ENCODE results near the gene SEC16A. TPM values are rescaled to one million over a fixed set of nuclear protein-coding genes. Genes with fewer than 3 reads are reported as not detected.

The SEC16A gene
- total RNA-seq, 1 donor from 2014 or later = 85.0 TPM

DNA sequence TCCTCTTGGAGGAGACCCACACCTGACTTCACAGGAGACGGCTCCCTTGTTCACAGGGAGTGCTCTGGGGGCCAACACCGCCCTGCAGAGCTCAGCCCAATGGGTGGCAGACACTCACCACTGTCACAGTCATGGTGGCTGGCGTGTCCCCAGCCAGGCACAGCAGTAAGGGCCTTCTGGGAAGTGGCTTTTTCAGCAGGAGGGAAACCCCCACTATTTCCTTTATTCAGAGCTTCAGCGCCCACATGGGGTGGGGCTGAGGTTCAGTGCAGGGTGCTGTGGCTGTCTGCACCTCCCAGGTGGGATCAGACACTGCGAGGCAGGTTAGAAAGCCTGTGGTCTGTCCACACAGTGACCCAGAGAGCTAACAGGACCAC, 79.3 kb downstream of the SEC16A start:
- no peak overlapping the region for H3K27ac Mint-ChIP-seq (ENCODE audit: unreplicated experiment)
- DNase-seq (ENCODE audit: extremely low spot score, unreplicated experiment) = no peak
- TF ChIP-seq, protein P1, sequence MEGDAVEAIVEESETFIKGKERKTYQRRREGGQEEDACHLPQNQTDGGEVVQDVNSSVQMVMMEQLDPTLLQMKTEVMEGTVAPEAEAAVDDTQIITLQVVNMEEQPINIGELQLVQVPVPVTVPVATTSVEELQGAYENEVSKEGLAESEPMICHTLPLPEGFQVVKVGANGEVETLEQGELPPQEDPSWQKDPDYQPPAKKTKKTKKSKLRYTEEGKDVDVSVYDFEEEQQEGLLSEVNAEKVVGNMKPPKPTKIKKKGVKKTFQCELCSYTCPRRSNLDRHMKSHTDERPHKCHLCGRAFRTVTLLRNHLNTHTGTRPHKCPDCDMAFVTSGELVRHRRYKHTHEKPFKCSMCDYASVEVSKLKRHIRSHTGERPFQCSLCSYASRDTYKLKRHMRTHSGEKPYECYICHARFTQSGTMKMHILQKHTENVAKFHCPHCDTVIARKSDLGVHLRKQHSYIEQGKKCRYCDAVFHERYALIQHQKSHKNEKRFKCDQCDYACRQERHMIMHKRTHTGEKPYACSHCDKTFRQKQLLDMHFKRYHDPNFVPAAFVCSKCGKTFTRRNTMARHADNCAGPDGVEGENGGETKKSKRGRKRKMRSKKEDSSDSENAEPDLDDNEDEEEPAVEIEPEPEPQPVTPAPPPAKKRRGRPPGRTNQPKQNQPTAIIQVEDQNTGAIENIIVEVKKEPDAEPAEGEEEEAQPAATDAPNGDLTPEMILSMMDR (IDR thresholded peaks at IDR 0.05) = no peak
- peaks cover 11% of the 10 kb centered on the region for H3K4me1 Mint-ChIP-seq (ENCODE audit: unreplicated experiment)
- H3K9me3 Mint-ChIP-seq (ENCODE audit: unreplicated experiment) = no peaks in the 10 kb centered on the region
- H3K36me3 Mint-ChIP-seq (ENCODE audit: unreplicated experiment) = peaks cover 29% of the 10 kb centered on the region
- no peaks in the 10 kb centered on the region for H3K27me3 Mint-ChIP-seq (ENCODE audit: unreplicated experiment)
- H3K4me3 Mint-ChIP-seq (ENCODE audit: unreplicated experiment) = no peak overlapping the region

DNA sequence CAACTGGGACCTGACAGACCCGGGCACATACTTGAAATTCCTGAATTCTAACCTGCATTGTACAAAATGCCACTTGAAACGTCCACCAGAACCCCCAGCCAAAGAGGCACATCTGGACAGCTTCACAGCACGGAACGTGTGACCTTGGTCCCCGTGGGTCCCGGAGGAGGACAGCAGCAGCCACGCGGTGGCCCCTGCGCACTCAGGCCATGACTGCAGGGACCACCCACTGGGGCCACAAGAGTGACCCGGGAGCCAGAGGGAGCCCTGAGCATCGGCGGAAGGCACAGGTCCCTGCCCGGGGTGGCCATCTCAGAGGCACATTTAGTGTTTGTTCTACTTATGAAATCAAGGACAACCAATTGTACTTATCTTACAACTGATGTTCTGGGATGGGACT, 80.8 kb downstream of the SEC16A start:
- Mint-ChIP-seq H3K4me1 (ENCODE audit: unreplicated experiment) (peaks cover 14% of the 10 kb centered on the region), H3K36me3 (ENCODE audit: unreplicated experiment) (peaks cover 25% of the 10 kb centered on the region), H3K27ac (ENCODE audit: unreplicated experiment) (no peak overlapping the region), H3K27me3 (ENCODE audit: unreplicated experiment) (no peaks in the 10 kb centered on the region), H3K9me3 (ENCODE audit: unreplicated experiment) (no peaks in the 10 kb centered on the region), H3K4me3 (ENCODE audit: unreplicated experiment) (no peak overlapping the region)
- TF ChIP-seq, protein P1 (IDR thresholded peaks at IDR 0.05) = no peak
- DNase-seq (ENCODE audit: extremely low spot score, unreplicated experiment) = no peak

DNA sequence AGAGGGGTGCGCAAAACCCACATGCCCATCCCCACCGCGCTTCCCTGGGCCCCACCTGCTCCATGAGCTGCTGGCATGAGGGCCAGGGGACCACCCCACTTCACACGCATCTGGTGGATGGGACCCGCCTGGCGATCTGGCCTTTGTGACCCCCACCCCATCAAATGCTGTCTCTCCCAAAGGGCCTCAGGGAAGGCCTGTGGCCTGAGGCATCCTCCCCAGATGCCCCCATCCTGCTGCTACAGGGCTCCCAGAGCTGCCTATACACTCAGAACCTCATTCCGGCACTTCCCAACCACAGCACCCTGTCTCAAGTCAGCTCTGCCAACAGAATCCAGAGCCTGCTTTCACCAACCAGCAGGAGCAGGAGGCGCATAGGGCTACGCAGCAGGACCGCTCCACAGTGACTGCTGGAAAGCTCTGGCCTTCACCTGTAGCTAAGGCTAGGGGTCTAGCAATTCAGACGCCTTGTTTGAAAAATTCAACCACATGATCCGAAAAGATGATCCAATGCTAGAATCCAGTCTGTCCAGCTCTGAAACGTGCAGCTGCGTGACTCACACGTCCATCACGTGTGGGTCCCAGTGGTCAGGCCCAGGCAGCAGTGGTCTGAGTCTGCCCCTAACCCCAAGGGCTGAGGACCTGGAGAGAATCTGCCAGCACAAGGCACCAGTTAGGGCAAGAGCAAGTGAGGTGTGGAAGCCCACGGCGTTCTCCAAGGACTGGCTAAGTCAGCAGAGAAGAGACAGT, 81.5 kb downstream of the SEC16A start:
- DNase-seq (ENCODE audit: extremely low spot score, unreplicated experiment) = no peak
- H3K27me3 Mint-ChIP-seq (ENCODE audit: unreplicated experiment) = no peaks in the 10 kb centered on the region
- H3K9me3 Mint-ChIP-seq (ENCODE audit: unreplicated experiment) = no peaks in the 10 kb centered on the region
- TF ChIP-seq, protein P1 (IDR thresholded peaks at IDR 0.05) = no peak
- peaks cover 14% of the 10 kb centered on the region for H3K4me1 Mint-ChIP-seq (ENCODE audit: unreplicated experiment)
- no peak overlapping the region for H3K27ac Mint-ChIP-seq (ENCODE audit: unreplicated experiment)
- no peak overlapping the region for H3K4me3 Mint-ChIP-seq (ENCODE audit: unreplicated experiment)
- H3K36me3 Mint-ChIP-seq (ENCODE audit: unreplicated experiment) = peaks cover 27% of the 10 kb centered on the region

DNA sequence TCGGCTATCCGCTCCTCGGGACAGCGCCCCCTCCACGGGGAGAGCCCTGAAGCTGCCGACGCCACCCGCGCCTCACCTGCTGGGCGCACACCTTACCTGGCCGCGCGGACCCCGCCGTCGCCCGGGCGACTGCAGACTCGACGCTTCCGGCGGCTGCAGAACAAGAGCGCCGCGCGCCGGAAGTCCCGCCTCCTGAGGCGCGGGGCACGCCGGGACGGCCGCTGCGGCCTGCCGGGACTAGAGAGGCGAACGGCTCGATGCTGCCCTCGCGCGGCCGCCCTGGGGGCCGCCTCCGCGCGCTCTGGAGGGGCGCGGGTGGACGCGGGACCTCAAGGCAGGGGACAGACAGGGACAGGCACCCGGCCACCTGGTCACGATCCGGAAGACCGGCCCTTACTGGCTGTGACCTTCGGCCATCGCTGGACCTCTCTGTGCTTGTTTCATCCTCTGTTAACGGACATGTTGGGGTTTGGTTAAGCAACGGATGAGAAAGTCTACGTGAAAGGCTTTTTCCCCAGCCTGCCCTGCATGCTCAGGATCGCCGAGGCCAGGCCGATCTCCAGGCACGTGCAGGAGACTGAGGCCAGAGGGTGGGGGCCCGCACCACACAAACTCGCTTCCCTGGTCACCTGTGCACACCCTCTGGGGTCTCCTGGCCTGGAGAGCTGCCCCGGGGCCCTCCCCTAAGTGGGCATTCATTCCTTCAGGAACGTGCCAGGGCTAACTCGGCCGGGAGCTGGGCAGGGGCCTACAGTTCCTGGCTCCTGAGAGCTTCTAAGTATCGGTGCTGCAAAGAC, 82.6 kb downstream of the SEC16A start, which contains the start of gene SNAPC4:
SNAPC4 (minus strand) TSS at position 133 of the 797 bp plus-strand sequence. CDS start 1,742 bp downstream, outside the sequence.
- DNase-seq (ENCODE audit: extremely low spot score, unreplicated experiment) = peak; percentile 96
- peak within 1 kb of the TSS; percentile 66 for H3K27ac Mint-ChIP-seq (ENCODE audit: unreplicated experiment)
- H3K4me1 Mint-ChIP-seq (ENCODE audit: unreplicated experiment) = peaks cover 14% of the 10 kb centered on the region
- peak within 1 kb of the TSS; percentile 82 for H3K4me3 Mint-ChIP-seq (ENCODE audit: unreplicated experiment)
- no peaks in the 10 kb centered on the region for H3K27me3 Mint-ChIP-seq (ENCODE audit: unreplicated experiment)
- H3K36me3 Mint-ChIP-seq (ENCODE audit: unreplicated experiment) = peaks cover 19% of the 10 kb centered on the region
- H3K9me3 Mint-ChIP-seq (ENCODE audit: unreplicated experiment) = no peaks in the 10 kb centered on the region
- TF ChIP-seq, protein P1 (IDR thresholded peaks at IDR 0.05) = peak; percentile 99
